Neural cell (in vitro differentiated cells): ENCODE measurements around the gene WDR54.

Source experiments
- EZH2 ChIP-seq: fragments of 200-600, 300-800 bp; shearing (Covaris generic), sonication (generic); IDR thresholded peaks from 2 replicates; pipeline ENCODE4 v1.6.1; 2014; ENCODE audit warnings: antibody characterized with exemption, low read length, borderline replicate concordance, mild to moderate bottlenecking; ENCODE audit not compliant: insufficient read depth, poor library complexity, severe bottlenecking
- RAD21 ChIP-seq: fragments of 450-650 bp; conservative IDR thresholded peaks from 2 replicates; pipeline ENCODE4 v1.6.1; 2014; ENCODE audit warnings: antibody characterized with exemption, mild to moderate bottlenecking, moderate library complexity
- TF ChIP-seq, protein P1 (sequence below): fragments of 450-650 bp; IDR thresholded peaks from 2 replicates; pipeline ENCODE4 v1.5.1; 2014; ENCODE audit warnings: antibody characterized with exemption, mild to moderate bottlenecking, moderate library complexity; ENCODE audit not compliant: poor library complexity, severe bottlenecking

DNA sequence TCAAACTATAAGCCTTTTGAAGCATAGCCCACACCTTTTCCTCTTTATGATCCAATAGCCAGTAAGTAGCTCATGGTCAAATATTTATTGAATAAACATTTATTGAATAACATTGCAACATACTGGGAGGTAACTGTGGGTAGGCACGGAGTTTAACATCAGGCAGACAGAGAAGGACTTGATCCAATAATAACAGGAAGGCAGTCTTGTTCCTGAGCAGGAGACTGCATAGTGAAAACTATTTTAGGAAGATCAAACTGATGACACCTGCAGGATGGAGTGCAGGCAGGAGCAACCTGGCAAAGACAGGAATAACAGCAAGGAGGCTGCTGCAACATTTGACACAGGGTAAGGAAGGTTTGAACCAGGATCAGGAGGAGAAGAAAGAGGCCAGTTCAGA, 38.3 kb upstream of the WDR54 start:
- TF ChIP-seq, protein P1, sequence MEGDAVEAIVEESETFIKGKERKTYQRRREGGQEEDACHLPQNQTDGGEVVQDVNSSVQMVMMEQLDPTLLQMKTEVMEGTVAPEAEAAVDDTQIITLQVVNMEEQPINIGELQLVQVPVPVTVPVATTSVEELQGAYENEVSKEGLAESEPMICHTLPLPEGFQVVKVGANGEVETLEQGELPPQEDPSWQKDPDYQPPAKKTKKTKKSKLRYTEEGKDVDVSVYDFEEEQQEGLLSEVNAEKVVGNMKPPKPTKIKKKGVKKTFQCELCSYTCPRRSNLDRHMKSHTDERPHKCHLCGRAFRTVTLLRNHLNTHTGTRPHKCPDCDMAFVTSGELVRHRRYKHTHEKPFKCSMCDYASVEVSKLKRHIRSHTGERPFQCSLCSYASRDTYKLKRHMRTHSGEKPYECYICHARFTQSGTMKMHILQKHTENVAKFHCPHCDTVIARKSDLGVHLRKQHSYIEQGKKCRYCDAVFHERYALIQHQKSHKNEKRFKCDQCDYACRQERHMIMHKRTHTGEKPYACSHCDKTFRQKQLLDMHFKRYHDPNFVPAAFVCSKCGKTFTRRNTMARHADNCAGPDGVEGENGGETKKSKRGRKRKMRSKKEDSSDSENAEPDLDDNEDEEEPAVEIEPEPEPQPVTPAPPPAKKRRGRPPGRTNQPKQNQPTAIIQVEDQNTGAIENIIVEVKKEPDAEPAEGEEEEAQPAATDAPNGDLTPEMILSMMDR, result no peak
- no peak for TF ChIP-seq EZH2
- no peak for TF ChIP-seq RAD21
